D721Med (cell line): ENCODE data around the gene PDXDC1.
"Not testable (repeated sequence)": the region's sequence is repeated elsewhere in the genome, so short reads cannot be mapped to it uniquely, and the experiment has no call there.

ENCODE experiments used
- DNase-seq: peaks from one replicate; pipeline ENCODE4 v3.0.0; 2011; ENCODE audit warnings: low spot score; ENCODE audit not compliant: insufficient read length
- FAIRE-seq: peaks from 2 replicates; lab custom pipeline; 2011; peaks lifted over from hg19 to GRCh38; lab: Jason Lieb, UNC
- CTCF ChIP-seq: IDR thresholded peaks from 2 replicates; pipeline ENCODE4 v1.5.1; 2012; ENCODE audit warnings: mild to moderate bottlenecking, control low read depth; ENCODE audit not compliant: insufficient read depth; ENCODE audit errors: missing control alignments

PDXDC1 gene

DNA sequence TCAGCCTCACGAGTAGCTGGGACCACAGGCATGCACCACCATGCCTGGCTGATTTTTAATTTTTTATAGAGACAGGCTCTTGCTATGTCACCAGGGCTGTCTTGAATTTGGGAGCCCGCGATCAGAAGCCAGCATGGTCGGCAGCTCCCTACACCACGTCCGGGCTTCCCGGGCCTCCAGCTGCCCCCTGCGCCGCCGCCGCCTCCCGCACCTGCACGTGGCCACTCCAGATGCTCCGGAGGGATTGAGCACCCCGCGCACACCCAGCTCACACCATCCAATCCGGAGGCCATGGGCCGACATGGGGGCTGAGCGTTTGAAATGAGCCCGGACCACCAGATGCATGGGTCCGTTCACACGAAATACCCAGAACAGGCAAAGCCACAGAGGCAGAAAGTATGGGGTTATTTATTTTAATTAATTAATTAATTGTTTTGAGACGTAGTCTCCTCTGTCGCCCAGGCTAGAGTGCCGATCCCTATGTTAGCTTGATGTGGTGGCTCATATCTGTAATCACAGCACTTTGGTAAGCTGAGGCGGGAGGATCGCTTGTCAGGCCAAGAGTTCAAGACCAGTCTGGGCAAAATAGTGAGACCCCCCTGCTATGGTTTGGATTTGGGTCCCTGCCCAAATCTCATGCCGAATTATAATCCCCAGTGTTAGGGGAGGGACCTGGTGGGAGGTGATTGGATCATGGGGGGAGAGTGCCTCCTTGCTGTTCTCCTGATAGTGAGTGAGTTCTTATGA lies 17.1 kb upstream of the PDXDC1 start:
- no peak for FAIRE-seq

GRCh38 chr16:14958323-14958600 lies 16.6 kb upstream of the PDXDC1 start:
- no peak for TF ChIP-seq CTCF

More for the DNA sequence above, 17.1 kb upstream of the PDXDC1 start:
- DNase-seq: no peak
- TF ChIP-seq CTCF: no peak

DNA sequence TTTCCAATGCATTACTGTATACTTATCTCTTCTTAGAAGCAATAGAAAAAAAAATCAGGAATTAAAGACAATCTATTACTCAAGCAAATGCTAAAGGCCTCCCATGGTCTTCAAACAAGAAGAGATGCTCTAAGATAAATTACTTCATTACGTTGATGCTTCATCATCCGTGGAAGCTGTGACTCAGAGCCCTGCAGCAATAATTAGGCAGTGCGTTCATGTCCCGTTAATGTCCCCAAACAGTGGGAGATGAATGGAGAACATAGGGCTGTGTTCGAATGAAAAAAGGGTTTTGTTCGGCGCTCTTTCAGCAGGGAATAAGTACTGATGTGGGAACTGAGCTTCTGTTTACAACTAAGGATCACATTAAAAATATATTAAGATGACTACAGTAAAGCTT lies 15.9 kb upstream of the PDXDC1 start:
- no peak for FAIRE-seq
- no peak for DNase-seq
- TF ChIP-seq CTCF: no peak

More at GRCh38 chr16:14958323-14958600, 16.6 kb upstream of the PDXDC1 start:
- DNase-seq: no peak
- no peak for FAIRE-seq

DNA sequence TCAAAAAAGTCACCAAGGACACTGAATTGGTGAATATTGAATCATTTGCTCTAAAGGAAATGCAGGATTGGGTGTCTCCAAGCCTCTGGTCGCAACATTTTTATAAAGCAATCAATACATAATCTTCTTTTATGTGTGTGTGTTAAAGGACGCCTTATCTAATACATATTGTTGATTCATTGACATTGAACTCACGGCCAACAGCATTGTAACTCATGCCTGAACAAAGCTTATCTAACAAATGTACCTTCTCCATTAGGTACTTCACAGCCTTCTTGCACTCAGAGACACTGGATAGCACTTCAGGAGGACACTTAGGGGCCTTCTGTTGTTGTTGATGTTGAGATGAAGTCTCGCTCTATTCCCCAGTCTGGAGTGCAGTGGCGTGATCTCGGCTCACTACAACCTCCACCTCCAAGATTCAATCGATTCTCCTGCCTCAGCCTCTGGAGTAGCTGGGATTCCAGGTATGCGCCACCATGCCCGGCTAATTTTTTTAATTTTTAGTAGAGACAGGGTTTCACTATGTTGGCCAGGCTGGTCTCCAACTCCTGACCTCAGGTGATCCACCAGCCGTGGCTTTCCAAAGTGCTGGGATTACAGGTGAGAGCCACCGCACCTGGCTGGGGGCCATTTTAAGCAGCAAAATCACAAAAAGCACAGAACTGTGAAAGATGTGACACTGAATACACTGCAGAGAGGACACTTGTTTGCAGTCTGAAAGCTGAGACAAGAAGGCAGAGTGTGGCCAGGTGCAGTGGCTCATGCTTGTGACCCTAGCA lies 13.2 kb upstream of the PDXDC1 start:
- FAIRE-seq (no peak), DNase-seq (no peak)
- no peak for TF ChIP-seq CTCF

DNA sequence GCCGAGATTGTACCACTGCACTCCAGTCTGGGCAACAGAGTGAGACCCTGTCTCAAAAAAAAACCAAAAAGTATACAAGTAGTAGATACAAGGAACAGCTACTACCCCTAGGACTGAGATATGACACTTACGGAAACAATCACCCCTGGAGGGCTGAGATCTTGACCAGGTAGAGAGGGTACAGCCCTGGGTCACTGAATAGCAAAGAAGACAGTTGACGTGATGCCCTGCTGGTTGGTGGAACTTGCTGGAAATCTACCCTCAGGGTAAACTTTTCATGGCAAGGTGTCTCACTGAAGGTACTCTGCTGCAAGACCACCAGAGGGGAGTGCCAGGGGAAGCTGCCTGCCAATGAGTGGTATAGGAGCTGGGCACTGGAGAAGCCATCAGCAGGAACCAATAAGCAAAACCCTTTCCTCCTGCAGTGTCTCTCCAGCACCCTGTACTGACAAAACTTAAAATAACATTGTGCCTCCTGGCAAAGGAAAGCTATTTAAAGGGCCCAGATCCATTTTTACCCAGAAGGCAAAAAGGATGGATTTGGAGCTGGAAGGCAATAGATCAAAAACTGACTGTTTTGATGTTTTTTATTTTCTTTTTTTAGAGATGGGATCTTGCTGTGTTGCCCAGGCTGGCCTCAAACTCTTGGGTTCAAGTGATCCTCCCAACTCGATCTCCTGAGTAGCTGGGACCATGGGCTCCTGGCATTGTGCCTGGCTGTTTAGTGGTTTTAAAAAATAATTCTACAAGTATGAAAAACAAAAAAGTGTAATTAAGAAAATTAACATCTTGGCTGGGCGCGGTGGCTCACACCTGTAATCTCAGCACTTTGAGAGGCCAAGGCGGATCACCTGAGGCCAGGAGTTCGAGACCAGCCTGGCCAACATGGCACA lies 11.3 kb upstream of the PDXDC1 start:
- no peak for DNase-seq
- FAIRE-seq: no peak
- TF ChIP-seq CTCF: no peak

GRCh38 chr16:14965328-14965727 lies 9.5 kb upstream of the PDXDC1 start:
- DNase-seq (no peak), FAIRE-seq (no peak)
- TF ChIP-seq CTCF: no peak

DNA sequence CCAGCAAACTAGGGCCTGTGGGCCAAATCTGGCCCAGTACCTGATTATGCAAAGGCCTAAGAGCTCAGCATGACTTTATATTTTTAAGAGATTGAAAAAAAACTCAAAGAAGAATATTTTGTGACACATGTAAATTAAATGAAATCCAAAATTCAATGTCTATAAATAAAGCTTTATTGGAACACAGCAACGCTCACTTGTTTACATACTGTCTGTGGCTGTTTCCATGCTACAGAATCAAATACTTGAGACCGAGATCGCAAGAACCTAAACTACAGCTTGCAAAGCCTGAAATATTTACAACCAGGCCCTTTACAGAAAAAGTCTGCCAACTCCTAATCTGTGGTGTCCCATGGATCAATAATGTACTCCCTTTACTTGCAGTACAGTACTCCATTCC lies 5.0 kb upstream of the PDXDC1 start:
- not testable (repeated sequence) for FAIRE-seq

DNA sequence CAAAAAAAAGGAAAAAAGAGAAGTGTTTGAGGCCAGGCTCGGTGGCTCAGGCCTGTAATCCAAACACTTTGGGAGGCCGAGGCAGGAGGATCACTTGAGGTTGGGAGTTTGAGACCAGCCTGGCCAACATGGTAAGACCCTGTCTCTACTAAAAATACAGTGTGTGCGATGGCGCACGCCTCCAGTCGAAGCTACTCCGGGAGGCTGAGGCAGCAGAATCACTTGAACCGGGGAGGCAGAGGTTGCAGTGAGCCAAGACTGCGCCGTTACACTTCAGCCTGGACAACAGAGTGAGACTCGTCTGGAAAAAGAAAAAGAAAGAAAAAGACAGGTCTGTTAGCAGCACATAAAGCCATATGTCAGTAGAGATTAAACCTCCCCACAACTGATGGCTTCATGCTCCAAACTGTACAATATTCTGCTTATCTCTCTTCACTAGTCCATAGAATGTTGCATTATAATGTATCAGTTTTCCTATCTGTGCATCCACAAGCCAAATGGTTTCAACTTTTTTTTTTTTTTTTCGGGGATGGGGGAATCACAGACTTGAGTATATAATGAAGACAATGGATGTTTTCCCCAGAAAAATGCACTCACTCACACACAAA lies 3.1 kb upstream of the PDXDC1 start:
- not testable (repeated sequence) for FAIRE-seq, DNase-seq

More for the DNA sequence above, 5.0 kb upstream of the PDXDC1 start:
- not testable (repeated sequence) for DNase-seq

DNA sequence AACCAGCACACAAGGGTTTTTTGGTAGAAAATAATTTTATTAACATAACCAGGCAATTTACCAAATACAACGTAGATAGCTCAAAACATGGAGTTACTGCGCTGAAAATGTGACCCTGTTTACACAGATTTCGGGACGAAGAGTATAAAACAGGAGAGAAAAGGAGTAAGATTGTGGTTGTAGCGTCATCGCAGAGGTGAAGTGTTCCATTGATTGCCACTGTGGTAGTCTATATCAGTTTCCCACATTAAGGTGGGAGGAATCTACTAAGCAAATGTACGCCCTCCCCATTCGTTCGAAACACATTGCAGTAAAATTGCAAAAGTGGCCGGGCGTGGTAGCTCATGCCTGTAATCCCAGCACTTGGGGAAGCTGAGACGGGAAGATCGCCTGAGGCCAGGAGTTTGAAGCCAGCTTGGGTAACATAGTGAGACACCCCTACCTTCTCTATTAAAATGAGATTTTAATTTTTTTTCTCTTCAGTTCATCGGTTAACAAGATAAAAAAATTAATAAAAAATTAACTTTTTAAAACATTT lies 972 bp upstream of the PDXDC1 start:
- DNase-seq, FAIRE-seq: not testable (repeated sequence)

GRCh38 chr16:14974331-14974655 lies 533 bp upstream of the PDXDC1 start:
- FAIRE-seq, DNase-seq: not testable (repeated sequence)
